ENCODE measurements around the gene CRYBA4. TPM values are rescaled to one million over a fixed set of nuclear protein-coding genes. Genes with fewer than 3 reads are reported as not detected.

Gene CRYBA4
- total RNA-seq, 4 donors from 2014 or later = not detected

DNA sequence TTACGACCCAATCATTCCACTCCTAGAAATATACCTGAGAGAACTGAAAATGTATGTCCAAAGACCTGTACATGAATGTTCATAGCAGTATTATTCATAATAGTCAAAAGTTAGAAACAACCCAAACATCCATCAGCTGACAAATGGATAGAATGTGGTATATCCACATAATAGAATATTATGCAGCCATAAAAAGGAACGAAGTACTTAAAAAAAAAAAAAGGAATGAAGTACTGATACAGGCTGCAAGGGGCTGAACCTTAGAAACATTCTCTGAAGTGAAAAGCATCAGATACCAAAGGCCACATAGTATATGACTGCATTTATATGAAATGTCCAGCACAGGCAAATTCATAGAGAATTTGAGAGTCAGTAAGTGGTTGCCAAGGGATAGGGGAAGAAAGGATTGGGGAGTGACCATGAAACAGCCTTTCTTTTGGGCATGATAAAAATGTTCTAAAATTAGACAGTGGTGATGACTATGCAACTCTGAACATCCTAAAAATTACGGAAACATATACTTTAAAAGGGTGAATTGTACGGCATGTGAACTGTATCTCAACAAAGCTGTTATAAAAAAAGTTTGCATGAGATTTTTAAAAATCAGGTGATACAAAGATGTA, 33.7 kb upstream of the CRYBA4 start:
- intact Hi-C loops (cut with DNase I; ENCODE audit: low total_unique reads) = no loop called here
- H3K4me1 ChIP-seq = peaks cover 21 to 31% of the 10 kb centered on the region in 2 donors
- TF ChIP-seq CTCF (IDR thresholded peaks at IDR 0.05 in 4 of 5, conservative IDR thresholded peaks at IDR 0.05 in 1 of 5) = no peak
- TF ChIP-seq POLR2A (IDR thresholded peaks at IDR 0.05) = no peak
- no peaks in the 10 kb centered on the region for H3K9me3 ChIP-seq
- H3K27ac ChIP-seq = peak overlapping the region; percentile 93 to 97 (median 94)
- DNase-seq (no peak), ATAC-seq (no peak)
- in situ Hi-C loops (cut with MboI; ENCODE audit: low sequenced_read_pairs in 4 of 4) = loop anchor here in 3 of 4 donors (10.0 kb wide), 2 partner anchors 93 to 103 kb away; partner anchors contain the start of genes HPS4 (in 2 of the 3) and SRRD (in 2 of the 3)
- H3K36me3 ChIP-seq = no peaks in the 10 kb centered on the region
- H3K27me3 ChIP-seq = no peaks in the 10 kb centered on the region
- H3K4me3 ChIP-seq = peak overlapping the region in 2 of 4 donors; percentile 81 to 95

DNA sequence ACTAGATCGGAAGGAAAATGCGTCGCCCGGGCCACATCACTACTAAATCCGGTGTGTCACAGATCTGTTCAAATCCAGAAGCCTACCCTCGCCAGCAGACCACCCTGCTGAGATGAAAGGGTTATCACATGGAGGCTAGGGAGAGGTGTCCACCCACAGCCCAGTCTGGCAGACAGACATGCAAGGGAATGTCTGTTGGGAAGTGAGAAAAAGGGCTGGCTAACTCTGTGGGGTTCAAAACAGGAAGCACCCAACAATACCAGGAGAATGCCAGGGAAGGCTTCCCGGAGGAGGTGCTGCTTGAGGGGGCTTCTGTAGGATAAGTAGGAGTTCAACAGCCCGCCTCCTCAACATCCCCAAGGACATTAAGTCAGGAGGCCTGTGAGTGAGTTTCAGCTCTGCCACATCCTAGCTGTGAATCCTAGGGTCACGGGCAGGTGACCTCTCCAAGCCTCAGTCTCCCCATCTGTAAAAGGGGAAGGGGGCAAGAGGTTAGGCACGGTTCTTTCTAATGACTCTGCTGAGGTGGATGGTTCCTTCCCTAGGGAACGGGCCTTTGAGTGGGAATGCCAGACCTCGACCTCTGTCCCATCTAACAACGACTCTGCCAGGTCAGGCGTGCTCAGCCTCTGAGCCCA, 32.9 kb upstream of the CRYBA4 start:
- Histone ChIP-seq H3K4me1 (peaks cover 21 to 30% of the 10 kb centered on the region in 2 donors), H3K27ac (peak overlapping the region; percentile 93 to 97 (median 94)), H3K9me3 (no peaks in the 10 kb centered on the region), H3K27me3 (no peaks in the 10 kb centered on the region), H3K4me3 (peak overlapping the region; percentile 81 to 98 (median 96)), H3K36me3 (no peaks in the 10 kb centered on the region)
- no peak for TF ChIP-seq CTCF (IDR thresholded peaks at IDR 0.05 in 4 of 5, conservative IDR thresholded peaks at IDR 0.05 in 1 of 5)
- no peak for TF ChIP-seq POLR2A (IDR thresholded peaks at IDR 0.05)
- DNase-seq (peak; percentile 21 to 34), ATAC-seq (no peak)
- in situ Hi-C loops (cut with MboI; ENCODE audit: low sequenced_read_pairs in 4 of 4) (loop anchor here in 3 of 4 donors (10.0 kb wide), 2 partner anchors 94 to 104 kb away; partner anchors contain the start of genes HPS4 (in 2 of the 3) and SRRD (in 2 of the 3)), intact Hi-C loops (cut with DNase I; ENCODE audit: low total_unique reads) (no loop called here)

DNA sequence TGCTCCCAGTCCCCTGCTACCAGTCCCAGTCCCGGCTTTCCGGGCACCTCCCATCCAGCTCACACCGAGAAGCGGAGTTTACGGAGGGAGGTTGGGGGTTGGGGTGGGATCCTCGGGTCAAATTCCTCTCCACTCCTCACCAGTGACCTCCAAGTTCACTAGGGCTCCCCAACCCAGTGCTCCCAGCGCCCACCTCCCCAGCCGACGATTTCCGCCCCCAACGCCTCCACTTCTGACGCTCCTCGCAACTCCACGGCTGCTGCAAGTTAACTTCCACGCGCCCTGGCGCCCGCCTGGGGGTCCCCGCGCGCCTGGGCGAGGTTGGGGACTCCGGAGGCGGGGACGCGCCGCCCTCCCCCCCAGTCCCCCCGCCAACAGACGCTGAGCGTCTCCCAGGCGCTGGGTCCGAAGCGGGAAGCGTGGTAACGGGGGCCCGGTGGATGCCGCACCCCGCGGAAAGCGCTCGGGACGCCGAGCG, 32.4 kb upstream of the CRYBA4 start:
- H3K4me1 ChIP-seq = peaks cover 21 to 25% of the 10 kb centered on the region in 2 donors
- peak overlapping the region; percentile 93 to 97 (median 94) for H3K27ac ChIP-seq
- peak overlapping the region; percentile 81 to 98 (median 96) for H3K4me3 ChIP-seq
- TF ChIP-seq CTCF (IDR thresholded peaks at IDR 0.05 in 4 of 5, conservative IDR thresholded peaks at IDR 0.05 in 1 of 5) (no peak), POLR2A (IDR thresholded peaks at IDR 0.05) (no peak)
- no peaks in the 10 kb centered on the region for H3K9me3 ChIP-seq
- no peaks in the 10 kb centered on the region for H3K36me3 ChIP-seq
- DNase-seq = no peak
- intact Hi-C loops (cut with DNase I; ENCODE audit: low total_unique reads) (no loop called here), in situ Hi-C loops (cut with MboI; ENCODE audit: low sequenced_read_pairs in 4 of 4) (loop anchor here in 3 of 4 donors (10.0 kb wide), 2 partner anchors 95 to 105 kb away; partner anchors contain the start of genes HPS4 (in 2 of the 3) and SRRD (in 2 of the 3))
- no peaks in the 10 kb centered on the region for H3K27me3 ChIP-seq
- peak; percentile 15 to 34 for ATAC-seq

- Histone ChIP-seq H3K27me3 (no peaks in the 10 kb centered on the region), H3K27ac (peak within 1 kb of the TSS; percentile 93 to 97 (median 94)), H3K4me3 (peak within 1 kb of the TSS; percentile 81 to 98 (median 96)), H3K9me3 (no peaks in the 10 kb centered on the region), H3K36me3 (no peaks in the 10 kb centered on the region), H3K4me1 (peaks cover 18 to 19% of the 10 kb centered on the region in 2 donors)
- DNase-seq (peak; percentile 58 to 75), ATAC-seq (peak; percentile 85 to 87)
- intact Hi-C loops (cut with DNase I; ENCODE audit: low total_unique reads) (loop anchor here (1.0 to 2.0 kb wide), 2 partner anchors 87 to 107 kb away; partner anchors contain the start of genes HPS4 and SRRD), in situ Hi-C loops (cut with MboI; ENCODE audit: low sequenced_read_pairs in 4 of 4) (loop anchor here in 3 of 4 donors (10.0 kb wide), 2 partner anchors 95 to 105 kb away; partner anchors contain the start of genes HPS4 (in 2 of the 3) and SRRD (in 2 of the 3))
- TF ChIP-seq POLR2A (IDR thresholded peaks at IDR 0.05) = peak; percentile 96 to 97
- TF ChIP-seq CTCF (IDR thresholded peaks at IDR 0.05 in 4 of 5, conservative IDR thresholded peaks at IDR 0.05 in 1 of 5) = peak in 1 of 5 experiments; percentile 45
Measured at GRCh38 chr22:26589845-26590736, 31.7 kb upstream of the CRYBA4 start, which contains the start of gene TPST2. TPST2 (minus strand) TSS chr22:26590132; CDS start chr22:26541630, 48,502 bp downstream.
